Measurements from ENCODE around the gene DPM1. TPM values are rescaled to one million over a fixed set of nuclear protein-coding genes. Genes with fewer than 3 reads are reported as not detected.

The DPM1 gene
- polyA plus RNA-seq, 1 donor from 2014 or later, result 137 TPM

DNA sequence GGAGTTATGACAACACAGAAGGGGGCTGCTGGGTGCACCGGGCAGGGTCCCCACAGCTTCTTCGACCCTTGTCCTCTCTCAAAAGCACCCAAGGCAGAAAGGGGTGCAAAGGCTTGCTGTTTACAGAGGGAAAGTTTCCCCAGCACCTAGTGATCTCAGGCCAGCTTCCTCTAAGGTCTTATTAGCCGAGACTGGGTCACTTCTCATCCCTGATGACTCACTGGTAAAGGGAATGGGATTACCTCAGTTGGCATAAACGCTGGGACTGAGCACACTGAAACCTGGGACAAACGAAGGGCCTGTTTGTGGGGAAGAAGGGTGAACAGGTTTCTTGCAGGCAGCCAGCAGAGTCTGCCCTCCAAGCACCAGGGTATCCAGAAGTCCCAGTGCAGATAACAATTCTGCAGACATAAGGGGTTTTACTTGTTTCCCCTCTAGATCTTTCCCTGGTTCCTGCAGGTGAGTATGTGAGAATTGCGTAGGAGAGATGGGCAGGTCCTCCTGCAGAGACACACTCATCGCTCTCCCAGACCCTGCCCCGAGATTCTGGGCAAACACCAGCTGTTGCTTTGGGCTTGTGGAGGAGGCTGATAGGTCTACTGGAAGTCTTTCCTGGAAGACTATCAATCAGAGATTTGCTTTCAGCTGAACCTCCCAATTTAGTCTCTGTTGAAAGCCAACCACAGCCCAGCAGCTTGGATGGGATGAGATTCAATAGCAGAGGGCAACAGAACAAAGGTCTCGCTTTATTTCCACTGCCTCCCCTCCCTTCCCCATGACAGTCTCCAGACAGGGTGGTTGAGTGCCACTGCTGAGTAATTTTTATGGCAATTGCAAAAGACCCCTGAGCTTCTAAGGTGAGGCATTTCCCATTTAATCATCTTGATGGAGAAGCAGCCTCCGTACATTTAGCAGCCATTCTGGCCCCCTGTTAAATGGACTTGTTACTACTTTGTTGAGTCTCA lies 38.9 kb upstream of the DPM1 start:
- no peaks in the 10 kb centered on the region for H3F3A ChIP-seq (ENCODE audit: insufficient read depth, low read length, poor library complexity, severe bottlenecking)
- no peak overlapping the region for H3K4me2 ChIP-seq (ENCODE audit: low read length)
- H3K79me2 ChIP-seq (replicated peaks; ENCODE audit: insufficient read depth, low read length), result no peaks in the 10 kb centered on the region
- H3K9me3 ChIP-seq (ENCODE audit: low read length), result no peaks in the 10 kb centered on the region
- H2AFZ ChIP-seq (ENCODE audit: low read depth, low read length), result no peak overlapping the region
- no peaks in the 10 kb centered on the region for H4K20me1 ChIP-seq (ENCODE audit: insufficient read depth)
- TF ChIP-seq SMC3 (conservative IDR thresholded peaks at IDR 0.05; ENCODE audit: poor library complexity), result no peak
- no peak for TF ChIP-seq MXI1 (conservative IDR thresholded peaks at IDR 0.05; ENCODE audit: poor library complexity, severe bottlenecking)
- no peak overlapping the region for H3K27ac ChIP-seq (ENCODE audit: low read length)
- H3K27me3 ChIP-seq (ENCODE audit: insufficient read depth, low read depth, low read length), result no peaks in the 10 kb centered on the region
- H3K36me3 ChIP-seq (ENCODE audit: insufficient read depth, low read length), result no peaks in the 10 kb centered on the region
- H3K4me3 ChIP-seq (ENCODE audit: low read length), result no peak overlapping the region
- H3K9ac ChIP-seq (ENCODE audit: low read length), result no peak overlapping the region
- no peaks in the 10 kb centered on the region for H3K9me2 ChIP-seq (ENCODE audit: insufficient read depth, low read length)

GRCh38 chr20:50995506-50995905 lies 37.2 kb upstream of the DPM1 start:
- Histone ChIP-seq H3K27ac (ENCODE audit: low read length) (no peak overlapping the region), H3K9me2 (ENCODE audit: insufficient read depth, low read length) (no peaks in the 10 kb centered on the region), H3K79me2 (replicated peaks; ENCODE audit: insufficient read depth, low read length) (no peaks in the 10 kb centered on the region)

More at GRCh38 chr20:50995506-50995905, 37.2 kb upstream of the DPM1 start:
- Histone ChIP-seq H3K27me3 (ENCODE audit: insufficient read depth, low read depth, low read length) (no peaks in the 10 kb centered on the region), H3F3A (ENCODE audit: insufficient read depth, low read length, poor library complexity, severe bottlenecking) (no peaks in the 10 kb centered on the region), H3K4me2 (ENCODE audit: low read length) (no peak overlapping the region), H3K36me3 (ENCODE audit: insufficient read depth, low read length) (no peaks in the 10 kb centered on the region), H4K20me1 (ENCODE audit: insufficient read depth) (no peaks in the 10 kb centered on the region), H3K9ac (ENCODE audit: low read length) (no peak overlapping the region), H2AFZ (ENCODE audit: low read depth, low read length) (no peak overlapping the region), H3K9me3 (ENCODE audit: low read length) (no peaks in the 10 kb centered on the region), H3K4me3 (ENCODE audit: low read length) (no peak overlapping the region)
- TF ChIP-seq RAD21 (conservative IDR thresholded peaks at IDR 0.05) (no peak), POLR2AphosphoS5 (IDR thresholded peaks at IDR 0.05) (no peak), TAF1 (IDR thresholded peaks at IDR 0.05; ENCODE audit: low read depth) (no peak), MXI1 (conservative IDR thresholded peaks at IDR 0.05; ENCODE audit: poor library complexity, severe bottlenecking) (no peak), CTCF (IDR thresholded peaks at IDR 0.05; ENCODE audit: poor library complexity, severe bottlenecking) (no peak), EP300 (conservative IDR thresholded peaks at IDR 0.05; ENCODE audit: poor library complexity, severe bottlenecking) (no peak), SMC3 (conservative IDR thresholded peaks at IDR 0.05; ENCODE audit: poor library complexity) (no peak), EZH2 (IDR thresholded peaks at IDR 0.05; ENCODE audit: borderline replicate concordance, insufficient read depth, low read length, poor library complexity, severe bottlenecking) (no peak)
- TF ChIP-seq, protein P1, sequence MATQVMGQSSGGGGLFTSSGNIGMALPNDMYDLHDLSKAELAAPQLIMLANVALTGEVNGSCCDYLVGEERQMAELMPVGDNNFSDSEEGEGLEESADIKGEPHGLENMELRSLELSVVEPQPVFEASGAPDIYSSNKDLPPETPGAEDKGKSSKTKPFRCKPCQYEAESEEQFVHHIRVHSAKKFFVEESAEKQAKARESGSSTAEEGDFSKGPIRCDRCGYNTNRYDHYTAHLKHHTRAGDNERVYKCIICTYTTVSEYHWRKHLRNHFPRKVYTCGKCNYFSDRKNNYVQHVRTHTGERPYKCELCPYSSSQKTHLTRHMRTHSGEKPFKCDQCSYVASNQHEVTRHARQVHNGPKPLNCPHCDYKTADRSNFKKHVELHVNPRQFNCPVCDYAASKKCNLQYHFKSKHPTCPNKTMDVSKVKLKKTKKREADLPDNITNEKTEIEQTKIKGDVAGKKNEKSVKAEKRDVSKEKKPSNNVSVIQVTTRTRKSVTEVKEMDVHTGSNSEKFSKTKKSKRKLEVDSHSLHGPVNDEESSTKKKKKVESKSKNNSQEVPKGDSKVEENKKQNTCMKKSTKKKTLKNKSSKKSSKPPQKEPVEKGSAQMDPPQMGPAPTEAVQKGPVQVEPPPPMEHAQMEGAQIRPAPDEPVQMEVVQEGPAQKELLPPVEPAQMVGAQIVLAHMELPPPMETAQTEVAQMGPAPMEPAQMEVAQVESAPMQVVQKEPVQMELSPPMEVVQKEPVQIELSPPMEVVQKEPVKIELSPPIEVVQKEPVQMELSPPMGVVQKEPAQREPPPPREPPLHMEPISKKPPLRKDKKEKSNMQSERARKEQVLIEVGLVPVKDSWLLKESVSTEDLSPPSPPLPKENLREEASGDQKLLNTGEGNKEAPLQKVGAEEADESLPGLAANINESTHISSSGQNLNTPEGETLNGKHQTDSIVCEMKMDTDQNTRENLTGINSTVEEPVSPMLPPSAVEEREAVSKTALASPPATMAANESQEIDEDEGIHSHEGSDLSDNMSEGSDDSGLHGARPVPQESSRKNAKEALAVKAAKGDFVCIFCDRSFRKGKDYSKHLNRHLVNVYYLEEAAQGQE (IDR thresholded peaks at IDR 0.05; ENCODE audit: borderline replicate concordance), result no peak
